ENCODE data around the gene ARHGAP28. TPM values are rescaled to one million over a fixed set of nuclear protein-coding genes. Genes with fewer than 3 reads are reported as not detected.

Gene ARHGAP28
- total RNA-seq, 2 experiments from 2014 or later = not detected

DNA sequence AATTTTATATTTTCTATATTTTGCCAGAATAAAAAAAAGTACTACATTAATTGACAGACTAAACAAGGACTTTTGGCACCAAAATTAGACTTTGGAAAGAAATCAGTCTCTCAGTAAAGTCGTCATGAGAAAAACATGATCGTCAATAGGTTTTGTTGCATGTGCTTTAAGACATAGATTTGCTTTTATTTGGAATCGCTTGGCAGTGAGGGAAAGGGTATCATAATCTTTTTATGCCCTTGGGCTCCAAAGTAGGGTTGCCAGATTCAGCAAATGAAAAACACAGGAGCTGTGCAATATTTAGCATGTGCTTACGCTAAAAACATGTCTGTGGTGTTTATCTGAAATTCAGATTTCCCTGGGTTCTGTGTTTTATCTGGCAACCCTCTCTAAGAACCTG, 210.5 kb downstream of the ARHGAP28 start:
- H3K4me3 ChIP-seq (ENCODE audit: low read length) = no peak overlapping the region
- H3K27me3 ChIP-seq (ENCODE audit: control insufficient read depth in 1 of 2, insufficient read depth in 2 of 2, low read length in 2 of 2) = peaks cover 0 to 2% of the 10 kb centered on the region in 2 experiments
- ATAC-seq (ENCODE audit: poor library complexity) (no peak), DNase-seq (no peak)
- H3K27ac Mint-ChIP-seq = no peak overlapping the region
- peaks cover 25% of the 10 kb centered on the region for H3K27me3 Mint-ChIP-seq
- H3K27ac ChIP-seq (ENCODE audit: low read depth in 1 of 2, low read length in 2 of 2) = no peak overlapping the region
- H3K36me3 ChIP-seq (ENCODE audit: insufficient read depth, low read length) = no peaks in the 10 kb centered on the region
- POLR2A ChIA-PET = no interaction called here
- no peaks in the 10 kb centered on the region for H3K4me1 ChIP-seq (ENCODE audit: insufficient read depth, low read length)
- no peaks in the 10 kb centered on the region for H3K4me1 Mint-ChIP-seq (ENCODE audit: low read depth)
- H3K4me3 Mint-ChIP-seq = no peak overlapping the region
- intact Hi-C loops (cut with DNase I, micrococcal nuclease) = no loop called here
- no peak for TF ChIP-seq CTCF (IDR thresholded peaks at IDR 0.05)
- no peaks in the 10 kb centered on the region for H3K36me3 Mint-ChIP-seq (ENCODE audit: low read depth)
- H3K9me3 ChIP-seq (ENCODE audit: control insufficient read depth in 1 of 2, insufficient read depth in 1 of 2, low read length in 2 of 2) = peaks cover 0 to 5% of the 10 kb centered on the region in 2 experiments
- H3K9me3 Mint-ChIP-seq = no peaks in the 10 kb centered on the region
- CTCF ChIA-PET = no interaction called here

DNA sequence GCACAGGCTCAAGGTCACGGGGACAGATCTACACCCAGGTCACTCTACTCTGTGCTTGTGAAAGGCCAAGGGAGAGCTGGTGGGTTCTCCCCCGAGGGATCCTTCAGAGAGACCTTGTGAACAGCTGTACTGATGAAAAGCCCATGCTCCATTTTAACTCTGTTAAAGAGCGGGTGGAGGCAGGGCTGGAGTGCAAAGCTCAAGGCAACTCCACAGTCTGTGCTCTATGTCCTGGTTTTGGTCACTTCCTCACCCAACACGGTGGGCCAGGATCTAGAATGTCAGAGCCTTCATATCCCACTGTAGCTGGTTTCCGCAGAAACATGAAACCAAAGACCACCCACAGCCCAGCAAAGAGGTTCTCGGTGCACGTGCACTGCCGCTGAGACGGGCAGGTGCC, 210.9 kb downstream of the ARHGAP28 start:
- intact Hi-C loops (cut with DNase I, micrococcal nuclease) = no loop called here
- H3K27me3 ChIP-seq (ENCODE audit: control insufficient read depth in 1 of 2, insufficient read depth in 2 of 2, low read length in 2 of 2) = peaks cover 0 to 2% of the 10 kb centered on the region in 2 experiments
- no peaks in the 10 kb centered on the region for H3K4me1 ChIP-seq (ENCODE audit: insufficient read depth, low read length)
- DNase-seq (no peak), ATAC-seq (ENCODE audit: poor library complexity) (no peak)
- H3K4me3 ChIP-seq (ENCODE audit: low read length) = no peak overlapping the region
- no peak overlapping the region for H3K27ac ChIP-seq (ENCODE audit: low read depth in 1 of 2, low read length in 2 of 2)
- H3K36me3 ChIP-seq (ENCODE audit: insufficient read depth, low read length) = no peaks in the 10 kb centered on the region
- Mint-ChIP-seq H3K27me3 (peaks cover 20% of the 10 kb centered on the region), H3K36me3 (ENCODE audit: low read depth) (no peaks in the 10 kb centered on the region), H3K9me3 (no peaks in the 10 kb centered on the region), H3K27ac (no peak overlapping the region), H3K4me3 (no peak overlapping the region), H3K4me1 (ENCODE audit: low read depth) (no peaks in the 10 kb centered on the region)
- TF ChIP-seq CTCF (IDR thresholded peaks at IDR 0.05) = no peak
- CTCF ChIA-PET = no interaction called here
- POLR2A ChIA-PET = no interaction called here
- peaks cover 0 to 5% of the 10 kb centered on the region in 2 experiments for H3K9me3 ChIP-seq (ENCODE audit: control insufficient read depth in 1 of 2, insufficient read depth in 1 of 2, low read length in 2 of 2)

DNA sequence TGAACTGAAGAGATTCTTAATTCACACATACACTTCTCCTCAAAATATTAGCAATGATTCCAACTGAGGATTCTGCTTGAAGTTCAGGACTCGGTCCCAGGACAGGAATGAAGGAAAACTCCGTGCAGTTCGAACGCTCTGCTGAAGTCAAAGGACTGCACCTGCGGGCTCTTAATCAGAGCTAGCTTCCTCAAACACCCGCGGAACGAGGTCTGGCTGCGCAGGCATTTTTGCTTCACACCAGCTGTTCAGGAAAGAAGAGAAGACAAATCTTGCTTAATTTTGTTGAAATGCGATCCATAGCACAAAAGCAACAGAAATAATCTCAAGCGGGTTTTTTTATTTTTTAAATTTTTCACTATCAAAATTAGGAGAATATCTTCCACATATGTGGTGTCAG, 212.5 kb downstream of the ARHGAP28 start:
- Mint-ChIP-seq H3K9me3 (no peaks in the 10 kb centered on the region), H3K4me1 (ENCODE audit: low read depth) (no peaks in the 10 kb centered on the region), H3K36me3 (ENCODE audit: low read depth) (no peaks in the 10 kb centered on the region), H3K27me3 (peaks cover 6% of the 10 kb centered on the region), H3K27ac (no peak overlapping the region), H3K4me3 (no peak overlapping the region)
- H3K9me3 ChIP-seq (ENCODE audit: control insufficient read depth in 1 of 2, insufficient read depth in 1 of 2, low read length in 2 of 2) = peaks cover 0 to 9% of the 10 kb centered on the region in 2 experiments
- H3K27ac ChIP-seq (ENCODE audit: low read depth in 1 of 2, low read length in 2 of 2) = no peak overlapping the region
- peaks cover 0 to 2% of the 10 kb centered on the region in 2 experiments for H3K27me3 ChIP-seq (ENCODE audit: control insufficient read depth in 1 of 2, insufficient read depth in 2 of 2, low read length in 2 of 2)
- TF ChIP-seq CTCF (IDR thresholded peaks at IDR 0.05) = no peak
- ChIA-PET CTCF (no interaction called here), POLR2A (no interaction called here)
- intact Hi-C loops (cut with DNase I, micrococcal nuclease) = no loop called here
- DNase-seq (no peak), ATAC-seq (ENCODE audit: poor library complexity) (no peak)
- H3K36me3 ChIP-seq (ENCODE audit: insufficient read depth, low read length) = no peaks in the 10 kb centered on the region
- no peak overlapping the region for H3K4me3 ChIP-seq (ENCODE audit: low read length)
- H3K4me1 ChIP-seq (ENCODE audit: insufficient read depth, low read length) = no peaks in the 10 kb centered on the region
